Suprapubic skin (tissue), 4 donors: ENCODE measurements around the gene ETS2.

Source experiments
- EP300 ChIP-seq: sonication (generic); formaldehyde crosslinking; IDR thresholded peaks from one replicate; pipeline ENCODE4 v1.6.1; 2017; ENCODE audit warnings: antibody characterized with exemption
- POLR2A ChIP-seq, 2 donors: fragments of 450-650 bp; IDR thresholded peaks; one replicate each; pipeline ENCODE4 v1.6.1; 2017; ENCODE audit warnings: antibody characterized with exemption in 2 of 2, mild to moderate bottlenecking in 2 of 2, moderate library complexity in 2 of 2
- POLR2AphosphoS5 ChIP-seq, 3 donors: sonication (generic); formaldehyde crosslinking; IDR thresholded peaks; one replicate each; pipeline ENCODE4 v1.6.1; 2017; ENCODE audit warnings: antibody characterized with exemption in 3 of 3
- TF ChIP-seq, protein P1 (sequence below), 2 donors: fragments of 200-600 bp in 1 of 2; fragments of 450-650 bp in 1 of 2; sonication (generic) in 1 of 2; IDR thresholded peaks; one replicate each; pipeline ENCODE4 v1.5.1; 2016 to 2019; ENCODE audit warnings: antibody characterized with exemption in 2 of 2, mild to moderate bottlenecking in 1 of 2, moderate library complexity in 1 of 2

- TF ChIP-seq POLR2AphosphoS5 (IDR thresholded peaks at IDR 0.05) (no peak), EP300 (no peak), POLR2A (IDR thresholded peaks at IDR 0.05) (no peak)
- TF ChIP-seq, protein P1, sequence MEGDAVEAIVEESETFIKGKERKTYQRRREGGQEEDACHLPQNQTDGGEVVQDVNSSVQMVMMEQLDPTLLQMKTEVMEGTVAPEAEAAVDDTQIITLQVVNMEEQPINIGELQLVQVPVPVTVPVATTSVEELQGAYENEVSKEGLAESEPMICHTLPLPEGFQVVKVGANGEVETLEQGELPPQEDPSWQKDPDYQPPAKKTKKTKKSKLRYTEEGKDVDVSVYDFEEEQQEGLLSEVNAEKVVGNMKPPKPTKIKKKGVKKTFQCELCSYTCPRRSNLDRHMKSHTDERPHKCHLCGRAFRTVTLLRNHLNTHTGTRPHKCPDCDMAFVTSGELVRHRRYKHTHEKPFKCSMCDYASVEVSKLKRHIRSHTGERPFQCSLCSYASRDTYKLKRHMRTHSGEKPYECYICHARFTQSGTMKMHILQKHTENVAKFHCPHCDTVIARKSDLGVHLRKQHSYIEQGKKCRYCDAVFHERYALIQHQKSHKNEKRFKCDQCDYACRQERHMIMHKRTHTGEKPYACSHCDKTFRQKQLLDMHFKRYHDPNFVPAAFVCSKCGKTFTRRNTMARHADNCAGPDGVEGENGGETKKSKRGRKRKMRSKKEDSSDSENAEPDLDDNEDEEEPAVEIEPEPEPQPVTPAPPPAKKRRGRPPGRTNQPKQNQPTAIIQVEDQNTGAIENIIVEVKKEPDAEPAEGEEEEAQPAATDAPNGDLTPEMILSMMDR (IDR thresholded peaks at IDR 0.05): no peak
Measured at GRCh38 chr21:38861989-38862683, 56.4 kb downstream of the ETS2 start.
